Measurements from ENCODE around the gene KRTAP12-2. TPM values are rescaled to one million over a fixed set of nuclear protein-coding genes. Genes with fewer than 3 reads are reported as not detected.
A peak's percentile ranks its signal among the peaks of the same experiment; 100 is the strongest.

The KRTAP12-2 gene, protein sequence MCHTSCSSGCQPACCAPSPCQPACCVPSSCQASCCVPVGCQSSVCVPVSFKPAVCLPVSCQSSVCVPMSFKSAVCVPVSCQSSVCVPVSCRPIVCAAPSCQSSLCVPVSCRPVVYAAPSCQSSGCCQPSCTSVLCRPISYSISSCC
- not detected for total RNA-seq
- long read RNA-seq, result 0 reads

DNA sequence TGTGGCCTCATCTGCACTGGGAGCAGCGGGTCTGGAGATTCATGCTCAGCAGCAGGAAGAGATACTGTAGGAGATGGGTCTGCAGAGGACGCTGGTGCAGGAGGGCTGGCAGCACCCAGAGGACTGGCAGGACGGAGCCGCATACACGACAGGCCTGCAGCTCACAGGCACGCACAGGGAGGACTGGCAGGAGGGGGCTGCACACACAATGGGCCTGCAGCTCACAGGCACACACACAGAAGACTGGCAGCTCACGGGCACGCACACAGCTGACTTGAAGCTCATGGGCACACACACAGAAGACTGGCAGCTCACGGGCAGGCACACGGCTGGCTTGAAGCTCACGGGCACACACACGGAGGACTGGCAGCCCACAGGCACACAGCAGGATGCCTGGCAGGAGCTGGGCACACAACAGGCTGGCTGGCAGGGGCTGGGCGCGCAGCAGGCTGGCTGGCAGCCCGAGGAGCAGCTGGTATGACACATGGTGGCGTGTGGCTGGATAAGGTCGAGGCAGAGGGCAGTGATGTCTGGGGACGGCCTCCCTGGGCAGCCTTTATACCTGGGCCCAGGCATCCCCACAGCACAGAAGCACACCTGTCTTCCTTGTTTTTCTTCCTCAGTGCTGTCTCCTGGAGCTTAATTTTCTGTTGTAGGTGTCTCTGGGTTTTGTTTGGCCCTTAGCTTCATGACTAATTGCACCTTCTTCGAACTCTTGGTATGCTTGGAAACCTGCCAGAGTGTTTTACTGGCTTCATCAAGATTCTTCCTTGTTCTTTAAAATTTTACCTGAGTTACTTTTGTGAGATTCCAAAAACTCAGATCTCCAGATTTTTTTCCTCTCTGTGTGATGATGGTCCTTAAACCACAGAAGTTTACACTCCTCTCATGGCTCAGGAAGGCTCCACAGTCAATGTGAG is at the start of gene KRTAP12-2:
TSS of gene KRTAP12-2 (minus strand) at position 527 of the 920 bp plus-strand sequence. CDS start at position 486, 41 bp downstream.
- H3K4me1 ChIP-seq, result no peaks in the 10 kb centered on the region
- peak; percentile 71 for DNase-seq

GRCh38 chr21:44714905-44715304 is 48.2 kb upstream of the KRTAP12-2 start:
- no peak for DNase-seq
- Histone ChIP-seq H3K36me3 (no peaks in the 10 kb centered on the region), H3K4me1 (peaks cover 31% of the 10 kb centered on the region), H3K9me3 (replicated peaks) (no peaks in the 10 kb centered on the region), H3K27me3 (ENCODE audit: low read depth) (peaks cover 49% of the 10 kb centered on the region), H3K4me3 (no peak overlapping the region), H3K27ac (replicated peaks) (no peak overlapping the region)
- intact Hi-C loops (cut with micrococcal nuclease), result no loop called here
- TF ChIP-seq, protein P1, sequence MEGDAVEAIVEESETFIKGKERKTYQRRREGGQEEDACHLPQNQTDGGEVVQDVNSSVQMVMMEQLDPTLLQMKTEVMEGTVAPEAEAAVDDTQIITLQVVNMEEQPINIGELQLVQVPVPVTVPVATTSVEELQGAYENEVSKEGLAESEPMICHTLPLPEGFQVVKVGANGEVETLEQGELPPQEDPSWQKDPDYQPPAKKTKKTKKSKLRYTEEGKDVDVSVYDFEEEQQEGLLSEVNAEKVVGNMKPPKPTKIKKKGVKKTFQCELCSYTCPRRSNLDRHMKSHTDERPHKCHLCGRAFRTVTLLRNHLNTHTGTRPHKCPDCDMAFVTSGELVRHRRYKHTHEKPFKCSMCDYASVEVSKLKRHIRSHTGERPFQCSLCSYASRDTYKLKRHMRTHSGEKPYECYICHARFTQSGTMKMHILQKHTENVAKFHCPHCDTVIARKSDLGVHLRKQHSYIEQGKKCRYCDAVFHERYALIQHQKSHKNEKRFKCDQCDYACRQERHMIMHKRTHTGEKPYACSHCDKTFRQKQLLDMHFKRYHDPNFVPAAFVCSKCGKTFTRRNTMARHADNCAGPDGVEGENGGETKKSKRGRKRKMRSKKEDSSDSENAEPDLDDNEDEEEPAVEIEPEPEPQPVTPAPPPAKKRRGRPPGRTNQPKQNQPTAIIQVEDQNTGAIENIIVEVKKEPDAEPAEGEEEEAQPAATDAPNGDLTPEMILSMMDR (IDR thresholded peaks at IDR 0.05; ENCODE audit: borderline replicate concordance), result no peak

More for the DNA sequence above, at the start of gene KRTAP12-2:
- TF ChIP-seq, protein P1 (IDR thresholded peaks at IDR 0.05; ENCODE audit: borderline replicate concordance), result no peak
- intact Hi-C loops (cut with micrococcal nuclease), result no loop called here
- no peaks in the 10 kb centered on the region for H3K36me3 ChIP-seq
- H3K27ac ChIP-seq (replicated peaks), result peak within 1 kb of the TSS; percentile 44
- H3K9me3 ChIP-seq (replicated peaks), result peaks cover 37% of the 10 kb centered on the region
- no peak within 1 kb of the TSS for H3K4me3 ChIP-seq
- H3K27me3 ChIP-seq (ENCODE audit: low read depth), result peaks cover 5% of the 10 kb centered on the region

GRCh38 chr21:44713846-44714245 is 47.1 kb upstream of the KRTAP12-2 start:
- no peak for DNase-seq
- intact Hi-C loops (cut with micrococcal nuclease), result no loop called here
- peaks cover 39% of the 10 kb centered on the region for H3K4me1 ChIP-seq

GRCh38 chr21:44713130-44713529 is 46.4 kb upstream of the KRTAP12-2 start:
- no peaks in the 10 kb centered on the region for H3K36me3 ChIP-seq
- no peak overlapping the region for H3K4me3 ChIP-seq
- H3K27ac ChIP-seq (replicated peaks), result no peak overlapping the region
- intact Hi-C loops (cut with micrococcal nuclease), result no loop called here
- no peak for DNase-seq
- H3K4me1 ChIP-seq, result peaks cover 46% of the 10 kb centered on the region
- TF ChIP-seq, protein P1 (IDR thresholded peaks at IDR 0.05; ENCODE audit: borderline replicate concordance), result no peak
- H3K9me3 ChIP-seq (replicated peaks), result no peaks in the 10 kb centered on the region
- peaks cover 67% of the 10 kb centered on the region for H3K27me3 ChIP-seq (ENCODE audit: low read depth)

More at GRCh38 chr21:44713846-44714245, 47.1 kb upstream of the KRTAP12-2 start:
- Histone ChIP-seq H3K36me3 (no peaks in the 10 kb centered on the region), H3K9me3 (replicated peaks) (no peaks in the 10 kb centered on the region), H3K4me3 (no peak overlapping the region), H3K27me3 (ENCODE audit: low read depth) (peaks cover 59% of the 10 kb centered on the region), H3K27ac (replicated peaks) (no peak overlapping the region)
- TF ChIP-seq, protein P1 (IDR thresholded peaks at IDR 0.05; ENCODE audit: borderline replicate concordance), result no peak

- TF ChIP-seq, protein P1 (IDR thresholded peaks at IDR 0.05; ENCODE audit: borderline replicate concordance), result no peak
- H3K4me1 ChIP-seq, result peaks cover 51% of the 10 kb centered on the region
- intact Hi-C loops (cut with micrococcal nuclease), result no loop called here
- no peaks in the 10 kb centered on the region for H3K9me3 ChIP-seq (replicated peaks)
- H3K27ac ChIP-seq (replicated peaks), result no peak overlapping the region
- no peak overlapping the region for H3K4me3 ChIP-seq
- H3K36me3 ChIP-seq, result no peaks in the 10 kb centered on the region
- DNase-seq, result no peak
- H3K27me3 ChIP-seq (ENCODE audit: low read depth), result peaks cover 74% of the 10 kb centered on the region
Observed at GRCh38 chr21:44712203-44713028, 45.7 kb upstream of the KRTAP12-2 start.

Measured in left ventricle myocardium inferior (tissue), 1 donor.